Astrocyte of the cerebellum (primary cell): ENCODE data around the gene PUS3.
"Not testable (repeated sequence)": the region's sequence is repeated elsewhere in the genome, so short reads cannot be mapped to it uniquely, and the experiment has no call there.

Source experiments
- DNase-seq: peaks from one replicate; pipeline ENCODE4 v3.0.0-alpha.2; 2011; ENCODE audit warnings: low read depth
- H3K4me3 ChIP-seq: 2 replicates; pipeline ENCODE4 v1.5.1; 2011; ENCODE audit warnings: mild to moderate bottlenecking, low read depth, low read length, moderate library complexity
- CTCF ChIP-seq: IDR thresholded peaks from 2 replicates; pipeline ENCODE4 v1.5.1; 2012; ENCODE audit warnings: low read length, low read depth, moderate library complexity, mild to moderate bottlenecking; ENCODE audit errors: missing control alignments
- in situ Hi-C: cut with HindIII; loops from 2 replicates; pipeline ENCODE4 v1.10.0; 2017; ENCODE audit warnings: low sequenced_read_pairs

PUS3 gene

GRCh38 chr11:125923012-125923579 is 20.1 kb upstream of the PUS3 start:
- TF ChIP-seq CTCF: peak; percentile 90
- DNase-seq: peak; percentile 41
- no peak overlapping the region for H3K4me3 ChIP-seq
- in situ Hi-C loops: loop anchor here (5.0 kb wide), 1 partner anchor 279 kb away; no protein-coding TSS in a partner anchor

GRCh38 chr11:125922156-125922555 is 19.1 kb upstream of the PUS3 start:
- no peak overlapping the region for H3K4me3 ChIP-seq
- in situ Hi-C loops: loop anchor here (5.0 kb wide), 1 partner anchor 280 kb away; no protein-coding TSS in a partner anchor
- no peak for TF ChIP-seq CTCF
- no peak for DNase-seq

DNA sequence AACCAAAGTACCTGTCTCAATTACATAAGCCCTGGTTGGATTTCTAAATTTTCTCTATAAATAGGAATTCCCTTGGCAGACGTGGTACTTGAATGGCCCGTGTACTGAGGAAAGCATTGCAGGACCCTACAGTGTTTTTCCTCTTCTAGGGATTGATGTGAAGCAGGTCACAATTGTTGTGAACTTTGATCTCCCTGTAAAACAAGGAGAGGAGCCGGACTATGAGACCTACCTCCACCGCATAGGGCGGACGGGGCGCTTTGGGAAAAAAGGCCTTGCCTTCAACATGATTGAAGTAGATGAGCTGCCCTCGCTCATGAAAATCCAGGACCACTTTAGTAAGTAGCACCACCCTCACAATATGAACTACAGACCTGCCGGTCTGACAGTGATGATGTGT is 18.0 kb upstream of the PUS3 start:
- no peak for TF ChIP-seq CTCF
- no peak for DNase-seq
- in situ Hi-C loops: loop anchor here (5.0 kb wide), 1 partner anchor 281 kb away; no protein-coding TSS in a partner anchor
- no peak overlapping the region for H3K4me3 ChIP-seq

GRCh38 chr11:125918140-125918840 is 15.3 kb upstream of the PUS3 start:
- TF ChIP-seq CTCF: peak; percentile 2
- no peak overlapping the region for H3K4me3 ChIP-seq
- in situ Hi-C loops: no loop called here
- DNase-seq: no peak

- DNase-seq: no peak
- TF ChIP-seq CTCF: no peak
- in situ Hi-C loops: no loop called here
- no peak overlapping the region for H3K4me3 ChIP-seq
Measured at GRCh38 chr11:125916683-125917347, 13.8 kb upstream of the PUS3 start.

DNA sequence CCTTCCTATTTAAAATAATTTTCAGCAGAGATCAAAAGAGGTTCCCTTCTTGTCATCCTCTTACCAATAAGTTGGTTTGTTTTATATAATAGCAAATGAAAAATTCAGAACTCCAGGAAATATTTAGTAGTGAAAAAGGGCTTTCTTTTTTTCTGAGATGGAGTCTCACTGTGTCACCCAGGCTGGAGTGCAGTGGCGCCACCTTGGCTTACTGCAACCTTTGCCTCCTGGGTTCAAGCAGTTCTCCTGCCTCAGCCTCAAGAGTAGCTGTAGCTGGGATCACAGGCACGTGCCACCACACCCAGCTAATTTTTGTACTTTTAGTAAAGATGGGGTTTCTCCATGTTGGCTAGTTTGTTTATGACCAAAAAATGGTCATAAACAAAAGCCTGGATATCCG is 11.6 kb upstream of the PUS3 start:
- in situ Hi-C loops, H3K4me3 ChIP-seq, DNase-seq: not testable (repeated sequence)
